C4-2B (cell line): ENCODE measurements around the gene HIP1R.

Experiments
- CTCF ChIP-seq: fragments of 450-650 bp; conservative IDR thresholded peaks from 2 replicates; pipeline ENCODE4 v1.5.1; 2017; ENCODE audit warnings: mild to moderate bottlenecking
- ZFX ChIP-seq: fragments of 450-650 bp; IDR thresholded peaks from 2 replicates; pipeline ENCODE4 v1.6.1; 2017

GRCh38 chr12:122850695-122851350 is 15.6 kb downstream of the HIP1R start:
- TF ChIP-seq CTCF = no peak
- TF ChIP-seq ZFX = no peak
